Measurements from ENCODE around the gene MRPL4. TPM values are rescaled to one million over a fixed set of nuclear protein-coding genes. Genes with fewer than 3 reads are reported as not detected.

The MRPL4 gene
- total RNA-seq, 1 donor from 2014 or later: 75.4 TPM

GRCh38 chr19:10309423-10309822, 57.4 kb downstream of the MRPL4 start, which contains the start of gene ZGLP1:
TSS of gene ZGLP1 (minus strand) at chr19:10309815.
- TF ChIP-seq CTCF (conservative IDR thresholded peaks at IDR 0.05): no peak
- Mint-ChIP-seq H3K4me3 (no peak within 1 kb of the TSS), H3K4me1 (peaks cover 3% of the 10 kb centered on the region), H3K27me3 (ENCODE audit: low read depth) (no peaks in the 10 kb centered on the region), H3K36me3 (ENCODE audit: low read depth) (no peaks in the 10 kb centered on the region), H3K27ac (ENCODE audit: unreplicated experiment) (no peak within 1 kb of the TSS), H3K9me3 (no peaks in the 10 kb centered on the region)
- no peak for DNase-seq (ENCODE audit: low read depth, low spot score)

Small RNA genes lying within 50 kb of the gene (microRNA-seq; reads per million reads assigned to microRNA genes)
- not detected for gene MIR4322

Other genes starting within 250 kb of the MRPL4 start
- 0.61 and 0.86 TPM in 2 replicates for gene COL5A3, start 241.7 kb upstream of the MRPL4 start, total RNA-seq
- not detected in 2 replicates for gene RDH8, start 238.7 kb upstream of the MRPL4 start, total RNA-seq
- gene SHFL, start 165.9 kb upstream of the MRPL4 start, total RNA-seq: 0.89 and 0.93 TPM in 2 replicates
- gene ANGPTL6, start 149.5 kb upstream of the MRPL4 start, total RNA-seq: not detected in 2 replicates
- 77.8 and 84.5 TPM in 2 replicates for gene PPAN, start 145.9 kb upstream of the MRPL4 start, total RNA-seq
- gene P2RY11, start 140.5 kb upstream of the MRPL4 start, total RNA-seq: 25.9 and 26.9 TPM in 2 replicates
- 210 and 224 TPM in 2 replicates for gene EIF3G, start 132.3 kb upstream of the MRPL4 start, total RNA-seq
- 288 and 333 TPM in 2 replicates for gene DNMT1, start 57.3 kb upstream of the MRPL4 start, total RNA-seq
- gene S1PR2, start 20.9 kb upstream of the MRPL4 start, total RNA-seq: 24.8 and 26.3 TPM in 2 replicates
- 0.14 and 0.23 TPM in 2 replicates for gene ICAM1, start 18.9 kb downstream of the MRPL4 start, total RNA-seq
- not detected in 2 replicates for gene ICAM4, start 34.7 kb downstream of the MRPL4 start, total RNA-seq
- gene ICAM5, start 37.7 kb downstream of the MRPL4 start, total RNA-seq: not detected in 2 replicates
- 10.4 and 11.3 TPM in 2 replicates for gene ZGLP1, start 57.6 kb downstream of the MRPL4 start, total RNA-seq
- 20.0 and 22.5 TPM in 2 replicates for gene FDX2, start 63.8 kb downstream of the MRPL4 start, total RNA-seq
- gene RAVER1, start 81.3 kb downstream of the MRPL4 start, total RNA-seq: 75.9 and 78.2 TPM in 2 replicates
- 9.7 and 10.0 TPM in 2 replicates for gene ICAM3, start 87.4 kb downstream of the MRPL4 start, total RNA-seq
- 100 and 103 TPM in 2 replicates for gene TYK2, start 128.4 kb downstream of the MRPL4 start, total RNA-seq
- 164 TPM in 2 replicates for gene CDC37, start 151.3 kb downstream of the MRPL4 start, total RNA-seq
- 1.5 and 2.1 TPM in 2 replicates for gene PDE4A, start 168.3 kb downstream of the MRPL4 start, total RNA-seq